Vagina (tissue), 2 donors: ENCODE results near the gene CTCFL. TPM values are rescaled to one million over a fixed set of nuclear protein-coding genes. Genes with fewer than 3 reads are reported as not detected.

ENCODE experiments used
- DNase-seq, 2 donors: peaks; one replicate each; pipeline ENCODE4 v3.0.0-alpha.2; 2017; ENCODE audit errors: extremely low spot score in 2 of 2
- H3K27ac ChIP-seq: fragments of 200-600 bp; sonication (generic); one replicate; pipeline ENCODE4 v1.5.1; 2019
- H3K27me3 ChIP-seq: fragments of 200-600 bp; sonication (generic); one replicate; pipeline ENCODE4 v1.5.1; 2019
- H3K36me3 ChIP-seq, 2 donors: fragments of 200-600 bp; sonication (generic); one replicate each; pipeline ENCODE4 v1.5.1; 2017 to 2019
- H3K4me1 ChIP-seq: fragments of 200-600 bp; sonication (generic); one replicate; pipeline ENCODE4 v1.5.1; 2019
- H3K4me3 ChIP-seq, 2 donors: fragments of 200-600 bp; sonication (generic); 1 replicate in 1 of 2; 2 replicates in 1 of 2; pipeline ENCODE4 v1.5.1; 2016 to 2019
- H3K9me3 ChIP-seq: fragments of 200-600 bp; sonication (generic); one replicate; pipeline ENCODE4 v1.5.1; 2019
- POLR2A ChIP-seq, 2 donors: fragments of 450-650 bp; IDR thresholded peaks; one replicate each; pipeline ENCODE4 v1.6.1; 2017; ENCODE audit warnings: antibody characterized with exemption in 2 of 2, mild to moderate bottlenecking in 2 of 2, moderate library complexity in 2 of 2
- POLR2AphosphoS5 ChIP-seq, 2 donors: sonication (generic); formaldehyde crosslinking; IDR thresholded peaks; one replicate each; pipeline ENCODE4 v1.9.0; 2017; ENCODE audit warnings: antibody characterized with exemption in 2 of 2, mild to moderate bottlenecking in 2 of 2, low read depth in 1 of 2; ENCODE audit not compliant: insufficient read depth in 1 of 2
- intact Hi-C: fragments of 100-400 bp; cut with DNase I; formaldehyde crosslinking; loops from one replicate; pipeline ENCODE4 v1.15.1; 2023
- total RNA-seq: library from RNA; depleted of rRNA; stranded (reverse); fragments of >200 nt; gene quantifications from one replicate; pipeline ENCODE4 v1.2.3, GENCODE V29; 2016
- TF ChIP-seq, protein P1 (sequence below), 3 experiments: fragments of 450-650 bp in 2 of 3; fragments of 200-600 bp in 1 of 3; sonication (generic) in 1 of 3; IDR thresholded peaks; one replicate each; pipeline ENCODE4 v1.5.1; 2017 to 2019; ENCODE audit warnings: antibody characterized with exemption in 3 of 3, mild to moderate bottlenecking in 2 of 3, moderate library complexity in 2 of 3

The CTCFL gene
- total RNA-seq, 1 donor from 2014 or later = not detected

DNA sequence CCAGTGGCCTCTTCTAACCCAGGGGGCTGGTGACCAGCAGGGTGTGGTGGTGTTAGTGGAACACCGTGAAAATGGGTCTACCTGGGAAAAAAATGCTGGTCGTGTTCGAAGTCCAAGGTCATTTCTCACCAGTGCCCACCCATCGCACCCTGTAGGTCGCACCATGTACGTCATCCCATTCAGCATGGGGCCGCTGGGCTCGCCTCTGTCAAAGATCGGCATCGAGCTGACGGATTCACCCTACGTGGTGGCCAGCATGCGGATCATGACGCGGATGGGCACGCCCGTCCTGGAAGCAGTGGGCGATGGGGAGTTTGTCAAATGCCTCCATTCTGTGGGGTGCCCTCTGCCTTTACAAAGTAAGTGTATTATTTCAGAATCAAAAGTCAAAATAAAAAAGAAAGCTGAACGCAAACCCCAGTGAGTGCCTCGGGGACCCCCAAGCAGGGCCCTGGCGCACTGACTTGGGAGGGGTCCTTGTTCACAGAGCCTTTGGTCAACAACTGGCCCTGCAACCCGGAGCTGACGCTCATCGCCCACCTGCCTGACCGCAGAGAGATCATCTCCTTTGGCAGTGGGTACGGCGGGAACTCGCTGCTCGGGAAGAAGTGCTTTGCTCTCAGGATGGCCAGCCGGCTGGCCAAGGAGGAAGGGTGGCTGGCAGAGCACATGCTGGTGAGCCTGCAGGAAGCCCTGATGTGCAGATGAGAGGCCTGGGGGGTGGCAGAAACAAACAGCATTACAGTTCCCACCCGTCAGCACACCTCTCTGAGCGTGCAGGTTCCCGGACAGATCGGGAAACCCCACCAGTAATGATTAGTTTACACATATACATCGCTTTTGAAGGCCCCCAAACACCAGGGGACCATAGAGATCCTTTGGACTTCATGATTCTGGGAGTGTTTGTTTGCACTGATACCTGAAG is 37.9 kb upstream of the CTCFL start:
- Histone ChIP-seq H3K4me3 (no peak overlapping the region), H3K4me1 (no peaks in the 10 kb centered on the region), H3K9me3 (no peaks in the 10 kb centered on the region), H3K27me3 (no peaks in the 10 kb centered on the region), H3K36me3 (no peaks in the 10 kb centered on the region), H3K27ac (no peak overlapping the region)
- DNase-seq = no peak
- intact Hi-C loops = no loop called here
- TF ChIP-seq POLR2A (IDR thresholded peaks at IDR 0.05) = no peak
- no peak for TF ChIP-seq POLR2AphosphoS5 (IDR thresholded peaks at IDR 0.05; ENCODE audit: insufficient read depth in 1 of 2, low read depth in 1 of 2)
- TF ChIP-seq, protein P1, sequence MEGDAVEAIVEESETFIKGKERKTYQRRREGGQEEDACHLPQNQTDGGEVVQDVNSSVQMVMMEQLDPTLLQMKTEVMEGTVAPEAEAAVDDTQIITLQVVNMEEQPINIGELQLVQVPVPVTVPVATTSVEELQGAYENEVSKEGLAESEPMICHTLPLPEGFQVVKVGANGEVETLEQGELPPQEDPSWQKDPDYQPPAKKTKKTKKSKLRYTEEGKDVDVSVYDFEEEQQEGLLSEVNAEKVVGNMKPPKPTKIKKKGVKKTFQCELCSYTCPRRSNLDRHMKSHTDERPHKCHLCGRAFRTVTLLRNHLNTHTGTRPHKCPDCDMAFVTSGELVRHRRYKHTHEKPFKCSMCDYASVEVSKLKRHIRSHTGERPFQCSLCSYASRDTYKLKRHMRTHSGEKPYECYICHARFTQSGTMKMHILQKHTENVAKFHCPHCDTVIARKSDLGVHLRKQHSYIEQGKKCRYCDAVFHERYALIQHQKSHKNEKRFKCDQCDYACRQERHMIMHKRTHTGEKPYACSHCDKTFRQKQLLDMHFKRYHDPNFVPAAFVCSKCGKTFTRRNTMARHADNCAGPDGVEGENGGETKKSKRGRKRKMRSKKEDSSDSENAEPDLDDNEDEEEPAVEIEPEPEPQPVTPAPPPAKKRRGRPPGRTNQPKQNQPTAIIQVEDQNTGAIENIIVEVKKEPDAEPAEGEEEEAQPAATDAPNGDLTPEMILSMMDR (IDR thresholded peaks at IDR 0.05) = no peak

DNA sequence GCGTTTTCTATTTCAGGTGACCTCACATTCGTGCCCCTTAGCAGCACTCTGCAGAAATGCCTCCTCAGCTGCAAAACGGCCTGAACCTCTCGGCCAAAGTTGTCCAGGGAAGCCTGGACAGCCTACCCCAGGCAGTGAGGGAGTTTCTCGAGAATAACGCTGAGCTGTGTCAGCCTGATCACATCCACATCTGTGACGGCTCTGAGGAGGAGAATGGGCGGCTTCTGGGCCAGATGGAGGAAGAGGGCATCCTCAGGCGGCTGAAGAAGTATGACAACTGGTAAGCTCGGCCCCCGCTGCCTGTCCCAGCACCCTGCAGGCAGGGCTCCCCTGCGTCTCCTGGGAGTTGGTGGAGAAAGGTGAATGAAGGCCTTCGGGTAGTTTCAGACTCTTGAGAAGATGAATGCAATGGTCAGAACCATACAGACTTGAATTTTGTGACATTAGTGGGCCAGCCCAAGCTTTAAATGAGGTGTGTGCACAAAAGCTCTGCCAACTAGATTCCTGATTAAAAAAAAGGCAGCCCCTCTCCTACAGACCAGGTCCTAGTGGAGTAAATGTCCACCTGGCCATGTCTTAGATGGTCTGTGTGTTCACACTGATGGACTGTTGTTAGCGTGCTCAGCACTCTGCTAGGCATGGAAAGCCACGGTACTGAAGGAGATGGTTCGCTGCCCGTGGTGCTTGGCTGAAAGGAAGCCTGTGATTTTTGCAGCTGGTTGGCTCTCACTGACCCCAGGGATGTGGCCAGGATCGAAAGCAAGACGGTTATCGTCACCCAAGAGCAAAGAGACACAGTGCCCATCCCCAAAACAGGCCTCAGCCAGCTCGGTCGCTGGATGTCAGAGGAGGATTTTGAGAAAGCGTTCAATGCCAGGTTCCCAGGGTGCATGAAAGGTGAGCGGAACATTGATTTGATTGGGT is 36.7 kb upstream of the CTCFL start:
- H3K27ac ChIP-seq = no peak overlapping the region
- DNase-seq = no peak
- intact Hi-C loops = no loop called here

DNA sequence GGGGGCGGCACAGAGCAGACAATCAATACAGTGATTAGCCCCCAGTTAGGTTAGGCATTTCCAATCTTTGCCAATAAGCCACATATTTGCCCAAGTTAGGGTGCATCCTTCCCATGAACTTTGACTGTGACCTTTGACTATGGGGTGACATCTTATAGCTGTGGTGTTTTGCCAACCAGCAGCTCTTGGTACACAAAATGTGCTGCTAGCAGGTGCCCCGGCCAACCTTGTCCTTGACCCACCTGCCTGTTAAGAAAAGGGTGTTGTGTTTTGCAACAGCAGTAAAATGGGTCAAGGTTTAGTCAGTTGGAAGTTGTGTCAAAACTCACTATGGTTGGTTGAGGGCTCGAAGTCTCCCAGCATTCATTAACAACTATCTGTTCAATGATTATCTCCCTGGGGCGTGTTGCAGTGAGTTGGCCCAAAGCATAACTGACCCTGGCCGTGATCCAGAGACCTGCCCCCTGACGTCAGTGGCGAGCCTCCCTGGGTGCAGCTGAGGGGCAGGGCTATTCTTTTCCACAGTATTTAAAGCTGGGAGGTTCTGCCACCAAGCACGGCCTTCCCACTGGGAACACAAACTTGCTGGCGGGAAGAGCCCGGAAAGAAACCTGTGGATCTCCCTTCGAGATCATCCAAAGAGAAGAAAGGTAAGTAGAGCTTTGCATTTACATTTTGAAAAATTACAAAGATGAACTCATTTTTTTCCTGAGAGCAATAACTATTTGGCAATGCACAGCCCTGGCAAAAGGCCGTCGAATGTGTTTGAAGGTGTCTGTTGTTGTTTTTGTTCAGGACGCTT is 35.8 kb upstream of the CTCFL start, which contains the start of gene PCK1:
Gene PCK1 (plus strand): TSS at position 557 of the 802 bp plus-strand sequence. CDS start 302 bp downstream, outside the sequence.
- DNase-seq = no peak
- Histone ChIP-seq H3K4me3 (no peak within 1 kb of the TSS), H3K27me3 (no peaks in the 10 kb centered on the region), H3K27ac (no peak within 1 kb of the TSS), H3K36me3 (no peaks in the 10 kb centered on the region), H3K4me1 (no peaks in the 10 kb centered on the region), H3K9me3 (no peaks in the 10 kb centered on the region)
- intact Hi-C loops = no loop called here
- no peak for TF ChIP-seq POLR2A (IDR thresholded peaks at IDR 0.05)
- TF ChIP-seq, protein P1 (IDR thresholded peaks at IDR 0.05) = no peak
- no peak for TF ChIP-seq POLR2AphosphoS5 (IDR thresholded peaks at IDR 0.05; ENCODE audit: insufficient read depth in 1 of 2, low read depth in 1 of 2)

More for the DNA sequence above, 36.7 kb upstream of the CTCFL start:
- Histone ChIP-seq H3K9me3 (no peaks in the 10 kb centered on the region), H3K4me3 (no peak overlapping the region), H3K4me1 (no peaks in the 10 kb centered on the region), H3K27me3 (no peaks in the 10 kb centered on the region), H3K36me3 (no peaks in the 10 kb centered on the region)
- no peak for TF ChIP-seq POLR2A (IDR thresholded peaks at IDR 0.05)

DNA sequence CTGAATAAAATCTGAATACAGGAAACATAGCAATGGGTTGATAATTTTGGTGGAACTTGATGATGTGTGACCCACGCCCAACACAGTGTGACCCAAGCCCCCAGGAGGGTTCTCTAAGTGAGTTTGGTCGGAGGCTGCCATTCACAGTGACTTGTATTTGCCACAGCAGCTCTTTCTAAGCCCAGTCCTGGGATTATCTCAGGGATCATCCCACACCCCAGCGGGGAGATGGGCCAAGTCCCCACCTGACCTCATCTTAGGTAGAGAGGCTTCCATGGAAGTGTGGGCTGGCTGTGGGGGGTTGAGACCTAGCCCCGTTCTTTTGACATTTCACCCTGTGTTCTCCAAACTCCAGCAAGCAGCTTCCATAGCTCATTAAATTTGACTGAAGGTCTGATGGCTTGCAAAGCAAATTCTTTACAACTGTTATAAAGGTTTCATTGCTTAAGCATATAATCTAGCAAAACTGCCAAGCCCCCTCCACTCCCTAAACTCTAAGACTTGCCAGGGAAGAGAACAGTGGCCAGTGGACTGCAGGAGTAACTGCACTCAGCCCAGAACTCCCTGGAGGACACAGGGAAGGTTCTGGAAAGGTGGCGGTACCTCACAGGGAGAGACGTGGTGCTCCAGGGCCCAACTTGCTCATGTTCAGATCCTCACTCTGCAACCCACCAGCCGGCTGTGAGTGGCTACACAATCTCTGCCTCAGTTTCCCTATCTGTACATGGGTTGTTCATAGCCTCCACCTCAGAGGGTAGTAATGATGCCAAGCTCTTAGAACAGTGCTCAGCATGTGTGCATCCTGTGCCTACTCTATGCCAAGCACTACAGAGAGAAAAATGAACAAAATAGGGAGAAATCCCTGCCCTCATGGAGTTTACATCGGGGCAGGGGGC is 35.0 kb upstream of the CTCFL start:
- intact Hi-C loops = no loop called here
- Histone ChIP-seq H3K36me3 (no peaks in the 10 kb centered on the region), H3K27ac (no peak overlapping the region), H3K4me3 (no peak overlapping the region), H3K27me3 (no peaks in the 10 kb centered on the region), H3K9me3 (no peaks in the 10 kb centered on the region), H3K4me1 (no peaks in the 10 kb centered on the region)
- TF ChIP-seq POLR2AphosphoS5 (IDR thresholded peaks at IDR 0.05; ENCODE audit: insufficient read depth in 1 of 2, low read depth in 1 of 2) (no peak), POLR2A (IDR thresholded peaks at IDR 0.05) (no peak)
- TF ChIP-seq, protein P1 (IDR thresholded peaks at IDR 0.05) = no peak
- DNase-seq = no peak
